ENCODE results near the gene CNOT8.

DNA sequence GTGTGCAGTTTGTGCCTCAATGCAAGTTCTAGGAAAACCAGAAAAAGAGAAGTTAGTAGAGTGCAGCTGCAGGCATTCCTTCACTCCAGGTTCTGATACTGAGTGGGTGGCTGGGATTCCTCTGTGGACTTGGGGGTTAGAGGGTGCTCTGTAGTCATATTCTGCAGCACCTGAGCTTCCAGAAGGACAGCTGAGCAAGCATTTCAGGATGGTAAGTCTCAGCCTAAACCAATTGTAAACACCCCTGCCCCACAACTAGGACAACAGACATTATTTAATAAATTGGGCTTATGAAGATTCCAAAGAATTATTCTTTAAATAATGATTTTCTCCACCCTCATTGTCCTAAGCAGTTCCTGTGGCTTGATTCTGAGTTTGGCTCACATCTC, 17.2 kb upstream of the CNOT8 start:
- no peak for TF ChIP-seq CTCF (IDR thresholded peaks at IDR 0.05)
- no peak for TF ChIP-seq POLR2A (IDR thresholded peaks at IDR 0.05)

Measured in heart left ventricle (tissue), 13 donors.